ENCODE measurements around the gene DGKZ. TPM values are rescaled to one million over a fixed set of nuclear protein-coding genes. Genes with fewer than 3 reads are reported as not detected.

DGKZ gene
- total RNA-seq, 1 experiment from 2014 or later, result 68.9 TPM

DNA sequence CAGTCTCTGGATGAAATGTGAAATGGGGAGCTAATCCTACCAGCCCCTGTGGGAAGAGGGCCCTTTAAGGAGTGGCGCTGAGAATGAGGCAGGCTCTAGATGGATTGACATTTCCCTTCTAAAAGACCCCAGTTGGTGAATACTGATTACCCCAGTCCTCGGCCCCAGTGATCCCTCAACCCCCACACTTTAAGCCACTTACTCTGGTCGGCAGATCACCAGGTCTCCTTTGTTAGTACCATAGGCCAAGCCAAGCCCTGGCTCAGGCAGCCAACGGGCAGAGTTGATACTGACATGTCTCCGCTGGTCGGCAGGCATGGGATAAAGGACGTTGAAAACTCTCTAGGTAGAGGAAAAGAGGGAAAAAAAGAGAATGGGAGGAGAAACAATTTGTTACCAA, 70.4 kb downstream of the DGKZ start:
- H3K4me3 Mint-ChIP-seq, result peak overlapping the region in 1 of 2 experiments; percentile 63; a peak in 2 of 5 replicates

More for the DNA sequence above, 70.4 kb downstream of the DGKZ start:
- no peaks in the 10 kb centered on the region for H4K20me1 ChIP-seq (ENCODE audit: control insufficient read depth, insufficient read depth, insufficient read length)
- no peak overlapping the region for H4K5ac ChIP-seq (ENCODE audit: insufficient read length, low read depth, low read length)
- no peak overlapping the region for H3K9ac ChIP-seq (ENCODE audit: extremely low read depth, insufficient read length, low read length)
- H3K4me1 ChIP-seq (ENCODE audit: insufficient read depth, low read length), result no peaks in the 10 kb centered on the region
- Mint-ChIP-seq H3K27ac (peak overlapping the region; percentile 46 to 94 (median 76)), H3K4me1 (peaks cover 6 to 30% of the 10 kb centered on the region in 2 experiments), H3K9me3 (no peaks in the 10 kb centered on the region), H3K27me3 (ENCODE audit: low read depth) (no peaks in the 10 kb centered on the region), H3K36me3 (ENCODE audit: insufficient read depth in 1 of 3, low read depth in 3 of 3) (peaks cover 17 to 49% (median 19%) of the 10 kb centered on the region in 3 experiments)
- no peak overlapping the region for H2BK15ac ChIP-seq (ENCODE audit: low read depth, low read length)
- no peak overlapping the region for H3K4ac ChIP-seq (ENCODE audit: low read depth, low read length)
- no peaks in the 10 kb centered on the region for H3K79me2 ChIP-seq (ENCODE audit: insufficient read depth, low read length)
- no peak overlapping the region for H3T11ph ChIP-seq (ENCODE audit: low read length)
- H3K23ac ChIP-seq (ENCODE audit: insufficient read length, low read depth, low read length), result no peak overlapping the region
- H2BK20ac ChIP-seq (ENCODE audit: low read depth, low read length, poor library complexity, severe bottlenecking), result no peak overlapping the region
- H2BK12ac ChIP-seq (ENCODE audit: insufficient read length, low read depth, low read length), result no peak overlapping the region
- H3K27me3 ChIP-seq (ENCODE audit: insufficient read depth, low read length), result no peaks in the 10 kb centered on the region
- H2AK5ac ChIP-seq (ENCODE audit: insufficient read length, low read length), result no peak overlapping the region
- no peak overlapping the region for H2BK5ac ChIP-seq (ENCODE audit: insufficient read length, low read length)
- no peak overlapping the region for H3K18ac ChIP-seq (ENCODE audit: insufficient read length, low read depth, low read length)
- no peaks in the 10 kb centered on the region for H3K9me3 ChIP-seq (ENCODE audit: control insufficient read depth, low read depth, low read length)
- no peak for DNase-seq
- H3K4me2 ChIP-seq (ENCODE audit: insufficient read depth, insufficient read length, low read length), result no peak overlapping the region
- no peak overlapping the region for H2AFZ ChIP-seq (ENCODE audit: low read length)
- TF ChIP-seq CTCF (conservative IDR thresholded peaks at IDR 0.05), result no peak
- H3K27ac ChIP-seq (ENCODE audit: insufficient read length, low read depth, low read length), result no peak overlapping the region
- H4K91ac ChIP-seq (ENCODE audit: insufficient read length, low read depth, low read length), result no peak overlapping the region
- H3K79me1 ChIP-seq (ENCODE audit: insufficient read depth, low read depth, low read length, poor library complexity, severe bottlenecking), result no peaks in the 10 kb centered on the region
- WGBS (ENCODE audit: extremely low coverage, insufficient read length, low lambda C conversion rate), result no CpG with 5 or more reads among the region's 7 CpGs
- H2BK120ac ChIP-seq (ENCODE audit: low read depth, low read length, poor library complexity, severe bottlenecking), result no peak overlapping the region
- H3K14ac ChIP-seq (ENCODE audit: insufficient read depth, low read length), result no peak overlapping the region
- H4K8ac ChIP-seq (replicated peaks; ENCODE audit: insufficient read length, low read depth, low read length), result no peak overlapping the region
- H3K23me2 ChIP-seq (ENCODE audit: insufficient read length, low read depth, low read length, poor library complexity, severe bottlenecking), result no peaks in the 10 kb centered on the region
- H3K56ac ChIP-seq (ENCODE audit: insufficient read length, low read depth, low read length), result no peak overlapping the region
